GM19035 (cell line): ENCODE results near the gene CERS6.
"Not testable (repeated sequence)": the region's sequence is repeated elsewhere in the genome, so short reads cannot be mapped to it uniquely, and the experiment has no call there.

ENCODE experiments used
- ATAC-seq: cut with Tn5 transposase; IDR thresholded peaks from one replicate; pipeline ENCODE4 v1.9.1; 2021; ENCODE audit not compliant: unreplicated experiment

Gene CERS6

GRCh38 chr2:168466834-168467565, 10.9 kb downstream of the CERS6 start:
- ATAC-seq, result no peak

GRCh38 chr2:168467729-168468128, 11.7 kb downstream of the CERS6 start:
- ATAC-seq, result no peak

GRCh38 chr2:168468354-168468753, 12.3 kb downstream of the CERS6 start:
- no peak for ATAC-seq

GRCh38 chr2:168469281-168469988, 13.4 kb downstream of the CERS6 start:
- peak; percentile 67 for ATAC-seq

- ATAC-seq, result peak; percentile 60
These were observed 14.5 kb downstream of the CERS6 start for GRCh38 chr2:168470320-168471162.

GRCh38 chr2:168471163-168471475, 15.0 kb downstream of the CERS6 start:
- ATAC-seq, result no peak

GRCh38 chr2:168475636-168476035, 19.6 kb downstream of the CERS6 start:
- no peak for ATAC-seq

- no peak for ATAC-seq
These were observed 22.1 kb downstream of the CERS6 start for GRCh38 chr2:168478206-168478605.

- no peak for ATAC-seq
These were observed 24.3 kb downstream of the CERS6 start for GRCh38 chr2:168480356-168480755.

GRCh38 chr2:168480825-168481585, 24.9 kb downstream of the CERS6 start:
- ATAC-seq, result no peak

- ATAC-seq, result no peak
These were observed 26.2 kb downstream of the CERS6 start for GRCh38 chr2:168482269-168482668.

GRCh38 chr2:168482952-168483831, 27.1 kb downstream of the CERS6 start:
- ATAC-seq, result no peak

GRCh38 chr2:168486477-168486876, 30.4 kb downstream of the CERS6 start:
- ATAC-seq, result no peak

GRCh38 chr2:168490015-168490874, 34.2 kb downstream of the CERS6 start:
- ATAC-seq, result peak; percentile 94

GRCh38 chr2:168490946-168491605, 35.0 kb downstream of the CERS6 start:
- no peak for ATAC-seq

GRCh38 chr2:168491728-168492127, 35.7 kb downstream of the CERS6 start:
- ATAC-seq, result not testable (repeated sequence)

- not testable (repeated sequence) for ATAC-seq
These were observed 37.1 kb downstream of the CERS6 start for GRCh38 chr2:168493219-168493618.

- ATAC-seq, result no peak
These were observed 38.2 kb downstream of the CERS6 start for GRCh38 chr2:168494190-168494711.
